SH-SY5Y (cell line): ENCODE data around the gene IGSF11.

ENCODE experiments used
- GATA2 ChIP-seq: IDR thresholded peaks from 2 replicates; pipeline ENCODE4 v1.6.1; 2011; ENCODE audit warnings: mild to moderate bottlenecking, low read depth, low read length
- GATA3 ChIP-seq: IDR thresholded peaks from 2 replicates; pipeline ENCODE4 v1.6.1; 2011; ENCODE audit warnings: low read depth, mild to moderate bottlenecking, low read length, moderate library complexity

DNA sequence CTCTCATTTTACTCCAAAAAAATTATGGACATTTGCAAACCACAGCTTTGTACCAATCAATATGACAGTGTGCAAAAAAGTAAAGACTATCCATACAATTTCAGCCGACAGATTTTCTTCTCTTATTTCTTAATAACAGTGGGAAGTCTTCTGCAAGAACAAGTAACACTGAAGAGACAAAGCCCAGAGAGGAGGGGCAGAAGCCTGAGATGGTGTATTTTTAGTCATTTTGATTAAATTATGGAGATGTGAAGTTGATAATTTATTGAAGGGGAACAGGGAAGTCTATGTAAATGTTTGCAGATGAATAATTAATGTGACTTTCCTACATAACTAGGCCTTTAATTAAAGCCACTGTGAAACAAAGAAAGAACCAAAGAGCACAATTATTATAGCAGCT is 45.7 kb upstream of the IGSF11 start:
- TF ChIP-seq GATA2 (no peak), GATA3 (no peak)
